Effector memory CD8-positive, alpha-beta T cell (primary cell): ENCODE measurements around the gene MAN1A1.

Experiments used
- ATAC-seq: fragments of 150-1000 bp; cut with Tn5 transposase; replicated peaks from 2 replicates; pipeline ENCODE4 v1.10.0; 2021; ENCODE audit warnings: mild to moderate bottlenecking, moderate library complexity
- DNase-seq, 3 experiments: peaks; one replicate each; pipeline ENCODE4 v3.0.0; 2021
- H3K27ac Mint-ChIP-seq, 2 donors: one replicate each; pipeline ENCODE4 v1.8.0; 2022; ENCODE audit warnings: mild to moderate bottlenecking in 2 of 2, mixed read lengths in 2 of 2, moderate library complexity in 2 of 2
- H3K27me3 Mint-ChIP-seq, 2 donors: one replicate each; pipeline ENCODE4 v1.8.0; 2022; ENCODE audit warnings: mixed read lengths in 2 of 2
- H3K36me3 Mint-ChIP-seq: one replicate; pipeline ENCODE4 v1.8.0; 2022; ENCODE audit warnings: mild to moderate bottlenecking, moderate library complexity, mixed read lengths; ENCODE audit not compliant: insufficient read depth
- H3K4me1 Mint-ChIP-seq, 2 donors: one replicate each; pipeline ENCODE4 v1.8.0; 2022; ENCODE audit warnings: low read depth in 2 of 2, mixed read lengths in 2 of 2
- H3K4me3 Mint-ChIP-seq, 2 donors: one replicate each; pipeline ENCODE4 v1.8.0; 2022; ENCODE audit warnings: mild to moderate bottlenecking in 2 of 2, mixed read lengths in 2 of 2, moderate library complexity in 2 of 2
- H3K9me3 Mint-ChIP-seq, 2 donors: one replicate each; pipeline ENCODE4 v1.8.0; 2022; ENCODE audit warnings: mixed read lengths in 2 of 2

The MAN1A1 gene

DNA sequence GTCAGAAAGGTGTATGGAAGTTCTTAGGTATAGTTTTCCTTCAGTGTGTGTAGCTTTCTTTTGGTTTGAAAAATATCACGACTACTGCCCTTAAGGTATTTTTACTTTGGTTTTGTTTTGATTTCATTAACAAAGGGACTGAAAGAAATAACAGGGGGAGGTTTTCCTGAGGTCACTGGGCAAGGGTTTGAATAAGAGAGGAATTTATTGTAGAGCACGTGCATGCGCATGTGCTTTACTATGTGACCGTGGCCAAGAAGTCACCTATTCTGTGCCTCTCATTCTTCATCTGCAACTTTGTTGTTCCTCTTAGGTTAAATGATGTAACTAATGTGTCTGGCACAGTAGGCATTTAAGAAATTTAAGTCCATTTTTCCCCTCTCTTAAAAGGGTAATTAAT lies 4.1 kb upstream of the MAN1A1 start:
- H3K27me3 Mint-ChIP-seq = no peaks in the 10 kb centered on the region
- peaks cover 5 to 18% of the 10 kb centered on the region in 2 donors for H3K4me1 Mint-ChIP-seq
- no peak for ATAC-seq
- no peak overlapping the region for H3K4me3 Mint-ChIP-seq
- DNase-seq = no peak
- no peak overlapping the region for H3K27ac Mint-ChIP-seq
- no peaks in the 10 kb centered on the region for H3K9me3 Mint-ChIP-seq
- peaks cover 8% of the 10 kb centered on the region for H3K36me3 Mint-ChIP-seq

GRCh38 chr6:119352001-119352400 lies 2.4 kb upstream of the MAN1A1 start:
- no peaks in the 10 kb centered on the region for H3K9me3 Mint-ChIP-seq
- DNase-seq (no peak), ATAC-seq (no peak)
- no peak overlapping the region for H3K4me3 Mint-ChIP-seq
- H3K27ac Mint-ChIP-seq = no peak overlapping the region
- peaks cover 20% of the 10 kb centered on the region for H3K36me3 Mint-ChIP-seq
- H3K4me1 Mint-ChIP-seq = peaks cover 12 to 33% of the 10 kb centered on the region in 2 donors
- no peaks in the 10 kb centered on the region for H3K27me3 Mint-ChIP-seq

DNA sequence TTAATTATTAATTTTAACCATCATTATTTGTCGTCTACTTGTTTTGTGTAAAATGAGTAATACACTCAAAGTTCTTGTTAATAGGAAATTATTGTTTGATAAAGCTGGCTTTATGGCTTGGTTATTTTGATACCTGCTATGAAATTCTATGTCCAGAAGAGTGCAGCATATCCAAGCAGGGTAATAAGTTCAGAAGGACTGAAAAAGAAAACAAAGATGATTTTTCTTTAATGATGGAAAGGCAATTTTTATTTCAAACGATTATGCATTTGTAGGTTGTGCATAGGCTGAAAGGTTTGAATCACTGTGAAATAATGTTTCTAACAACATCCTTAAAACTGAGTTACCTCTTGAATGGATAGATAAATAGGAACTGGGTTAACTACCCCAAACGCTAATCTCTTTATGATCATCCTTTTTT lies 1.4 kb upstream of the MAN1A1 start:
- H3K27me3 Mint-ChIP-seq = no peaks in the 10 kb centered on the region
- peak overlapping the region; percentile 88 to 95 for H3K4me3 Mint-ChIP-seq
- peaks cover 20% of the 10 kb centered on the region for H3K36me3 Mint-ChIP-seq
- H3K27ac Mint-ChIP-seq = peak overlapping the region; percentile 76 to 87
- DNase-seq (no peak), ATAC-seq (no peak)
- H3K4me1 Mint-ChIP-seq = peaks cover 22 to 43% of the 10 kb centered on the region in 2 donors
- no peaks in the 10 kb centered on the region for H3K9me3 Mint-ChIP-seq

DNA sequence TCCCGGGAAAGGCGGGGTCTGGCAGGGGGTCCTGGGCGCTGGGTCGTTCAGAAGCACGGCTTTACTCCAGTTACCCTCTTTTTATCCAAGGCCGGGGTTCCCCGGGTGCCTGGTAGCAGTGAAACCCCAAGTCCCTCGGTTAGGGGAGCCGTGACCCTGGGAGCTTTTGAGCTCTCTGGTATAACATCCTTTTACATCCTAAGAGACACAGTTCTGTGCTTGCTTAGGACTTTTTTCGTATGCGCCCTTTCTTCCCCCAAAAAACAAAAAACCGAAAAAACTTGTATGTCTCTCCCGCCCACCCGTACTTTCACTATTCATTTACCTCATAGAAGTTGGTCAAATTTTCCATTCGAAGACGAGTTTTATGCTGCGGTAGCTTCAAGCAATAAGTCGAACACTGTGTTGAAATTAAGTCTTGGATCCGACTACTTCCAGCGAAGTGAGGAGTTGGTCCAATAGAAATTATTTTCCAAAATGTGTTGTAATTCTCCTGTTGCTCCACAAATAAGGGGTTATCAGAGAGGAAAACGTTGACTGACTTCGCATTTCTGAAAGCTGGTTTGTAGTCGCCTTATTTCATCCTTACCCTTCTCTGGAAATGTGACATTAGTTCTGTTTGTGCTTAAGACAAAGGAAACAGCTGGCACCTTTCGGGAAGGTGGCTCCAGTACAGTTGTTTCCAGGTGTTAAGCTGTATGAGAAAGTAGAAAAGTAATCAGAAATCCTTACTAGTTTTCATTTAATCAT lies 816 bp upstream of the MAN1A1 start:
- ATAC-seq (peak; percentile 23), DNase-seq (peak; percentile 29 to 49 (median 29))
- Mint-ChIP-seq H3K4me3 (peak overlapping the region; percentile 88 to 95), H3K36me3 (peaks cover 20% of the 10 kb centered on the region), H3K27me3 (no peaks in the 10 kb centered on the region), H3K27ac (peak overlapping the region; percentile 76 to 87), H3K4me1 (peaks cover 28 to 49% of the 10 kb centered on the region in 2 donors), H3K9me3 (no peaks in the 10 kb centered on the region)

- H3K27me3 Mint-ChIP-seq = no peaks in the 10 kb centered on the region
- H3K36me3 Mint-ChIP-seq = peaks cover 20% of the 10 kb centered on the region
- H3K27ac Mint-ChIP-seq = peak overlapping the region; percentile 46 to 87
- ATAC-seq (peak; percentile 3), DNase-seq (peak in 2 of 3 experiments; percentile 9 to 21)
- no peaks in the 10 kb centered on the region for H3K9me3 Mint-ChIP-seq
- H3K4me1 Mint-ChIP-seq = peaks cover 32 to 59% of the 10 kb centered on the region in 2 donors
- H3K4me3 Mint-ChIP-seq = peak overlapping the region; percentile 88 to 95
These were observed 707 bp downstream of the MAN1A1 start for GRCh38 chr6:119348748-119349360.

- Mint-ChIP-seq H3K27me3 (no peaks in the 10 kb centered on the region), H3K4me3 (peak overlapping the region; percentile 88 to 95), H3K4me1 (peaks cover 31 to 58% of the 10 kb centered on the region in 2 donors), H3K27ac (peak overlapping the region; percentile 87 to 95), H3K36me3 (peaks cover 20% of the 10 kb centered on the region), H3K9me3 (no peaks in the 10 kb centered on the region)
- ATAC-seq = no peak
- DNase-seq = peak in 1 of 3 experiments; percentile 23
These were observed 1.3 kb downstream of the MAN1A1 start for GRCh38 chr6:119348096-119348747.

DNA sequence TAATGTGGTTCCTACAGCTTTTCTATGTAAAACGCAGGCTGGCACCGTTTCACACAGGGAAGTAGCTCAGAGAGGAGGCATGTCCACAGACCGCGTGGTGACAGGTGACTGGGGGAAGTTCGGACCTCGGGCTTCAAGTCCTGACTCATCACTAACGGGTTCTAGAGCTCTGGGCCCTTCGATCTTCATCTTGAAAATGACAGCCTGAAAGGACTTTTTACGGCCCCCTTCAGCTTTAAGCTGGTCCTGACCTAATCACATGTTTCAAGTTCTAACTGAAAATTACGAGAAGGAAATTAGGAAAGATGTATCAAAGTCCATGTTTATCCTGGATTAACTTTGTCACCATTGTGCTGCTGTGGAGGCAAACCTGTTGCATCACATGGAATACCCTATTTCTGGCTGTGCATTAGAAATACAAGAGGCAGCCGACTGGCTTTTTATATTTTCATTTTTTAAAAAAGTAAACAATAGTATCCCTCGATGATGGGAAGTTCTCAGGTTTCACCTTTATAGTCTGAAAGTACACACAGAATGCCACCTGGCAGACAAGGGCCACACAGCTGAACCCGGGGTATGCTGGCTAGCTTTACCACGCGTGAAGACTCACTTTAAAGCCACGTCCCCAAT lies 2.0 kb downstream of the MAN1A1 start:
- ATAC-seq = peak; percentile 17

GRCh38 chr6:119346936-119347335 lies 2.6 kb downstream of the MAN1A1 start:
- ATAC-seq (no peak), DNase-seq (no peak)
- Mint-ChIP-seq H3K9me3 (no peaks in the 10 kb centered on the region), H3K36me3 (peaks cover 17% of the 10 kb centered on the region), H3K27ac (peak overlapping the region; percentile 87 to 95), H3K4me1 (peaks cover 33 to 65% of the 10 kb centered on the region in 2 donors), H3K4me3 (peak overlapping the region; percentile 88 to 95), H3K27me3 (no peaks in the 10 kb centered on the region)

More for the DNA sequence above, 2.0 kb downstream of the MAN1A1 start:
- peak; percentile 19 to 21 (median 20) for DNase-seq
- Mint-ChIP-seq H3K9me3 (no peaks in the 10 kb centered on the region), H3K27ac (peak overlapping the region; percentile 87 to 95), H3K36me3 (peaks cover 17% of the 10 kb centered on the region), H3K4me1 (peaks cover 31 to 65% of the 10 kb centered on the region in 2 donors), H3K4me3 (peak overlapping the region; percentile 88 to 95), H3K27me3 (no peaks in the 10 kb centered on the region)

DNA sequence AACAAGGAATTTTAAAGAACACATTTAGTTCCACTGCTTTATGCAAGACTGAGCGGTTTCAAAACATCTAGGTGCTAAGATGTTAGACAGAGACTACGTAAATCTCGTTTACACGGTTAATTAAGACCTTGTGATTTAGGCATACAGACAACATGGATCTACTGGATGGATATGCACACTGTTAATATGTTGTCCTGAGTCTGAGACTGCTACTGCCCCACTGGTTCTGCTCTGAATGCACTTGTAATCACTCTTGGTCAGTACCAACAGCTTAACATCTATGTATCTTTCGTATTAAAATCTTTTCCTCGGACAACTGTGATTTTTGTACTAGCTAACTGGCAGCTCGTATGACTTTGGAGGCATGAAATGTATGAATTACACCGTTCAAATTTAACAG lies 3.1 kb downstream of the MAN1A1 start:
- DNase-seq (no peak), ATAC-seq (no peak)
- H3K9me3 Mint-ChIP-seq = no peaks in the 10 kb centered on the region
- H3K4me1 Mint-ChIP-seq = peaks cover 35 to 65% of the 10 kb centered on the region in 2 donors
- peaks cover 20% of the 10 kb centered on the region for H3K36me3 Mint-ChIP-seq
- peak overlapping the region; percentile 87 to 95 for H3K27ac Mint-ChIP-seq
- H3K4me3 Mint-ChIP-seq = peak overlapping the region; percentile 88 to 95
- no peaks in the 10 kb centered on the region for H3K27me3 Mint-ChIP-seq

GRCh38 chr6:119345114-119345513 lies 4.4 kb downstream of the MAN1A1 start:
- ATAC-seq (no peak), DNase-seq (no peak)
- peak overlapping the region; percentile 13 to 95 for H3K27ac Mint-ChIP-seq
- no peaks in the 10 kb centered on the region for H3K9me3 Mint-ChIP-seq
- H3K36me3 Mint-ChIP-seq = peaks cover 15% of the 10 kb centered on the region
- H3K27me3 Mint-ChIP-seq = no peaks in the 10 kb centered on the region
- peak overlapping the region; percentile 88 to 95 for H3K4me3 Mint-ChIP-seq
- peaks cover 45 to 67% of the 10 kb centered on the region in 2 donors for H3K4me1 Mint-ChIP-seq

DNA sequence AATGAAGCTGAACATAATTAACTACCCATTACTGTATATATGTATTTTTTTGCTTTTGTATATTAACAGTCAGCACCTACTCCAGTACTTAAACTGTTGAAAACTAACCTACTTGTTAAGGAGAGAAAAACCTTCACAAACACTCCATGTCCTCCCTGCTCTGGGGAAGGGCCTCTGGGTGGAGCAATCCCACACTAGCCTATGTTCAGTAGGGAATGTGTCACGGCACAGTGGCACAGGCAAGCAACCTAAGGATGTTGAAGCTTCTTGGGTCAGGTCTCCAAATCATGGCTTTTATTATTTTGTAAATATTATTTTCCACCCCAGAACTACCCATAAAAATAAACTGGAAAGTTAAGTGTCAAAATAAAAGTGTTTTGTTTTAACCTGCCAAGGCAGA lies 5.3 kb downstream of the MAN1A1 start:
- Mint-ChIP-seq H3K4me3 (peak overlapping the region in 1 of 2 donors; percentile 95), H3K4me1 (peaks cover 47 to 71% of the 10 kb centered on the region in 2 donors), H3K36me3 (peaks cover 15% of the 10 kb centered on the region), H3K27me3 (no peaks in the 10 kb centered on the region), H3K9me3 (no peaks in the 10 kb centered on the region), H3K27ac (peak overlapping the region; percentile 13 to 95)
- no peak for ATAC-seq
- no peak for DNase-seq

DNA sequence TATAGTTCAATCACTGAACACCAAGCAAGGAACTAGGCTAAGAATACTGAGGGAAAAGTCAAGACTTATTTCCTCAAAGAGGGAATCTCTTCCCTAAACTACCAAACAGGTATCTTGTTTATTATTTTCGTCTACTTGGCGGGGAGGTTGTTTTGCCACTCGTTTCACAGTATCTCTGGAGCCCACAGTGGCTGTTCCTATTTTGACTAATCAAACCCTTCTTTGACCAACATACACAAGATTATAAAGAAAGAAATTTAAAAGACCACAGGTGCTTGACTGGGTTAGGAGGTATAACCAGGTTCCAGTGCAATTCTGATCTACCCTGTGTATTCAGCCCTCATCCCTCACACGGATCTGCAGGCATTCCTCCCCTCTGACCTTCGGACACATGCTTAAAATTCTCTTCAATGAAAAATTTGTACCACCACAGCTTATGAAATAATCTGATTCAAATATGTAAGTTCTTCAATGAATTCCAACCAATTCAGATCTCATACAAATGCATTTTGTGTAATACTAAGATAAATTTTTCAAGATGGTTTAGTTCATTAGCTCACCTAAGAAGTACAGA lies 5.9 kb downstream of the MAN1A1 start:
- Mint-ChIP-seq H3K36me3 (peaks cover 18% of the 10 kb centered on the region), H3K9me3 (no peaks in the 10 kb centered on the region), H3K27me3 (no peaks in the 10 kb centered on the region), H3K4me3 (no peak overlapping the region), H3K4me1 (peaks cover 51 to 75% of the 10 kb centered on the region in 2 donors), H3K27ac (peak overlapping the region; percentile 13 to 95)
- ATAC-seq (no peak), DNase-seq (no peak)

DNA sequence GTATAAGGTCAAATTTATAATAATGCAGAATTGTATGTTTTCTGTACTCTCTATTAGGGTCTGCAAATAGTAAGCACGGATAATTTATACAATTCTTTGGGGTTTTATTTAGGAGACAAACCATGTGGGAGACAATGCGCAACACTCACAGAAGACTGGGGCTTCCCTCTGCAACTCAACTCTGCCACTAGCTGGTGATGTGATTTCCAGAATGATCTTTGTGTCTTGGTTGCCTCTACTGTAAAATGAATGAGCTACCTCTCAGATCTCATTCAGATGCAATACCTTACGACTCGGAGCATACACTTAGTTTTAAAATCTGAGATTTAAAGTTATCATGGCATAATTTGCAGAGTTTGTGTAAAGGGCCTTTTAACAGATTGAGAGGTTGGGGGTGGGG lies 6.4 kb downstream of the MAN1A1 start:
- Mint-ChIP-seq H3K27ac (peak overlapping the region; percentile 18 to 95), H3K9me3 (no peaks in the 10 kb centered on the region), H3K4me3 (peak overlapping the region in 1 of 2 donors; percentile 9), H3K27me3 (no peaks in the 10 kb centered on the region), H3K4me1 (peaks cover 52 to 72% of the 10 kb centered on the region in 2 donors), H3K36me3 (peaks cover 14% of the 10 kb centered on the region)
- ATAC-seq (peak; percentile 28), DNase-seq (no peak)
